Measurements from ENCODE around the gene DDX20.
"Not testable (repeated sequence)": the region's sequence is repeated elsewhere in the genome, so short reads cannot be mapped to it uniquely, and the experiment has no call there.

DDX20 gene

DNA sequence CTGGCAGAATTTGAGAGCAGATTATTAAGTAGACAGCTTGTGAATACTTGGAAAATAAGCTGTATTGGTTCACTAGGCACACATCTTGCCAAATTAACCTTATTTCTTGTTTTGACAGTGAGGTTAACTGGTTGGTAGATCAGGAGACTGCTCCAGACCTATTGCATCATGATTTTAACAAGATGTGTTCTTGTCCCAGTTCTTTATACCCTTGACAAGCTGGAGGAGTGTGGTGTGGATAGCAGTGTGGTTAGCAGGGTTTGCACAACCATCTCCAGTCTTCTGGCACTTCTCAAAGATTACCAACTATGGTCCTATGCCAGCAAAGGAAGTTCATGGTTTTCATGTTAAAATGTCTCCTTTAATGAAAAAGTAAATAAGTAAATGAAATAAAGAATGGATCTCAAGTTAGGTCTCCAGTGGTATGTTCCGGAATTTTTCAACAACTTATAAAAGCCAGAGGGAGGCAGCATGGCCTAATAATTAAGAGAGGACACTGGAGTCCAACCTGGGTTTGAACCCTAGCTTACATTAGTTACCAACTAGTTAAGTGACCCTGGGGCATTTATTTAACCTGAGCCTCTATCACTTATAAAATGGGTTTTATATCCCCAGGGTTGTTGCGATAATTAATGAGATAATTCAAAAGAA is 34.1 kb downstream of the DDX20 start:
- DNase-seq (ENCODE audit: low read depth in 2 of 2) = no peak

DNA sequence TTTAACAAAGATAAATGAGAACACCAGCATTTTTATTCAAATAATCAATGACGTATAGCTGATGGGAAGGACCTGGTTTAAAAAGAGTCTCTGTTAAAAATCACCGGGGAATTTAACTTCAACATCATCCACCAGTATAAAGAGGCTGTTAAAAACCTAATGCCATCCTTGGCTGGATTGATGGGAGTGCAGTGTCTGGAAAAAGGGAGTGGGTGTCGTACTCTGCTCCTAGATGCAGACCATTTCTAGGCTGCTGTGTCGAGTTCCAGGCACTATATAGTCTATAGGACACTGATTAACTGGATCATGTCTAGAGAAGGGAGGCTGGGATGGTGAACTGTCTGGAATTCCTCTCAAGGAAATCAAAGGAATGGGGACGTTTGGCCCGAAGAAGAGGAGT is 36.1 kb downstream of the DDX20 start:
- no peak for DNase-seq (ENCODE audit: low read depth in 2 of 2)

DNA sequence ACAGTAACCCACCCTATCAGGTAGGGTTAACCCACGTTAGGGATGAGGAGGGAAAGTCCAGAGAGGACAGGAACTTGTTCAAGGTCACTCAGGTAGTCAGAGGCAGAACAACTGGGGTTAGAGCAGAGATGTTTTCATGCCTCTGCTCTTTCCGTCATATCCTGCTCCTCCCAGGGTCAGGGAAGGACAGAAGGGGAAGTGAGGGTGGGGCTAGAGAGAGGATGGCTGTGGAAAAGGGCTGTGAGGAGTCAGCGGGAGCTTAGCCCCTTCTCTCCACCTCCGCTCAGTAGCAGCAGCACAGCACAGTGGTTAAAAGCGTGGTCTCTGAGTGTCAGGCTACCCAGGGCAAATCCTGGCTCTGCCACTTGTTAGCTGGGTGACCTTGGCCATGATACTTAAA is 36.5 kb downstream of the DDX20 start:
- no peak for DNase-seq (ENCODE audit: low read depth in 2 of 2)

DNA sequence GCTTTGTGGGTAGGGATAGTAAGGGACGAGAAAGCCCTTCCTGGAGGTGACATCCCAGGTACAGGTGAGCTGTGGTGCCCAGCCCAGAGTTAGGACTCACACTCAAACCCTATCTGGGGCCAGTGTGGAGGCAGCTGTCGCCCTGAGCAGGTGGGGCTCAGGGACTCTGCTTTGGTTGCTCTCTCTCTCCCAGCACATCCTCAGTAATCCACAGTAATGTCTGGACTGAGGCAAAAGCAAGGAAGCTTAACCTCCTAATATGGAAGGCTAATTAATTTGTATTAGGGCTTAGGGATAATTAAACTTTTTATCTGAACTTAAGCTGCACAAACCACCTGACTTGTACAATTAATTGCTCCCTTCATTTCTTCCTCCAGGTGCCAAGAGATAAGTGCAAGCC is 38.2 kb downstream of the DDX20 start:
- no peak for DNase-seq (ENCODE audit: low read depth in 2 of 2)

DNA sequence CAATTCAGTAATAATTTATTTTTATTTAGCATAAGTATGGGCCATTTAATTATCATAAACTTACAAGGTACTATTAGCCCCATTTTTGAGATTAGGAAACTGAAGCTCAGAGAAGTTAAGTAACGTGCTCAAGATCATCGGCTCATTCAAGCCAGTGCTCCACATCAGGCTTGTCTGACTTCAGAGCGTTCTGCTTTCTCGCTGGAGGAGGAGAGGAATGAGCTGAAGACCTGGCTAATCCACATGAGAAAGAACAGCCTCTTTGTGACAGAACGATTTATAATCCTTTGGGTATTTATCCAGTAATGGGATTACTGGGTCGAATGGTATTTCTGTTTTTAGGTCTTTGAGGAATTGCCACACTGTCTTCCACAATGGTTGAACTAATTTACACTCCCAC is 39.7 kb downstream of the DDX20 start:
- no peak for DNase-seq (ENCODE audit: low read depth in 2 of 2)

DNA sequence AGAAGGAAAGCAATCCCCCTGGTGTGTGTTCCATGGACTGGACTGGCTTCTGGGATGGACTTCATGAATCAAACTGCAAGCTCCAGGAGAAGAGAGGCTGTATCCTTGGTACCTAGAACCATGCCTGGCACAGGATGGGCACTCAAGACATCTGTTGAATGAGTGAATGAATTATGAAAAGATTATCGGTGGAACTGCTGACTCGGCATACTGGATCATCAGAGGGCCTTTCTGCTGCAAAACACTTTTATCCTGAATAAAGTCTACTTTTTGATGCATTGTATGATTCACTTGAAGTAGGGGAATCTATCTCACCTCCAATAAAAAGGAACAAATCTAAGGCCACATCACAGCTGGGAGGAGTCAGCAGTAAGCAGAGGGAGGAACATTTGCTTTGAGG is 42.9 kb downstream of the DDX20 start:
- no peak for DNase-seq (ENCODE audit: low read depth in 2 of 2)

DNA sequence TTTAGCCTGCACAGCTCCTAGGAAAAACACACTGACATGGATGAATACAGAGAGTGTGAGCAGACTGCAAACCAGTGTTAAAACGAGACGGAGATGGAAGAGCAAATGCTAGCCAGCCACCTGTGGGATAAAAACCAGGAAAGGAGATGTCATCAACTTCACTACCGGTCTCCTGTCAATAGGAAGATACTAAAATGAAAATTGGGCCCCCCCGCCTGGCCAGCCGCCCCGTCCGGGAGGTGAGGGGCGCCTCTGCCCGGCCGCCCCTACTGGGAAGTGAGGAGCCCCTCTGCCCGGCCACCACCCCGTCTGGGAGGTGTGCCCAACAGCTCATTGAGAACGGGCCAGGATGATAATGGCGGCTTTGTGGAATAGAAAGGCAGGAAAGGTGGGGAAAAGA is 44.0 kb downstream of the DDX20 start:
- DNase-seq (ENCODE audit: low read depth in 2 of 2) = not testable (repeated sequence)

DNA sequence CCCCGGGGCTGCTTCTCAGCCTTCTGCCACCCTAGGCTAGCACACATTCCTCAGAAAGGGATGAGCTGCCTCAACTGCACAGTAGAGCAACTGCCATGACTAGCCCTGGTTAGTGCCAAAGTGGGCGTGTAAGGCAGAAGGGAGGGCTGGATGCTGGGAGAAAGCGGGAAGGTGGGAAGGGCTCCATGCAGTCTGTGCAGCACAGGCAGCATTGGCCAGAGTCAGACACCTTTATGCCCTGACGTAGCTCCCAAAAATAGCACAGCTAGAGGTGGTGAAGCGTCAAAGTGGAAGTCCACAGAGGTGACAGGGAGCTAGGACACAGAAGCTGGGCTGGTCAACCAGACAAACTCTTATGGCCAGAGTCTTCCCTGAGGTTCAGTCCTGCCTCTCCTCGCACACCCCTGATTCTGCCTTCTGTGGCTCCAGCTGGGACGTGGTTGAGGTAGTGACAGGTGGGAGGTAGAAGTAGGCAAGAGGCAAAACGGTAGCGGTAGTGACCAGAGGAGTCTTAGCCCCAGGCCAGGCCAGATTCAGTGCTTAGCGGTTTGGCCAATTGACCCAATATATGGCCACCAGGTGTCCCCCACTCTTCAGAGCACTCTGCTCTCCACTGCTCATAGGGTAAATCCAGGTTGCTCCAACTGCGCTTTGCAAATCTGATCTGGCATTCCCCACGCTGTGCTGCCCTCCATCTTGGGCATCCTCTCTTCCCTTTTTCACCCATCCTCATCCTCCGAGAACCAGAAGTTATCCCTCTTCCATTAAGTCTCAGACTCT is 45.6 kb downstream of the DDX20 start:
- DNase-seq (ENCODE audit: low read depth in 2 of 2) = no peak

DNA sequence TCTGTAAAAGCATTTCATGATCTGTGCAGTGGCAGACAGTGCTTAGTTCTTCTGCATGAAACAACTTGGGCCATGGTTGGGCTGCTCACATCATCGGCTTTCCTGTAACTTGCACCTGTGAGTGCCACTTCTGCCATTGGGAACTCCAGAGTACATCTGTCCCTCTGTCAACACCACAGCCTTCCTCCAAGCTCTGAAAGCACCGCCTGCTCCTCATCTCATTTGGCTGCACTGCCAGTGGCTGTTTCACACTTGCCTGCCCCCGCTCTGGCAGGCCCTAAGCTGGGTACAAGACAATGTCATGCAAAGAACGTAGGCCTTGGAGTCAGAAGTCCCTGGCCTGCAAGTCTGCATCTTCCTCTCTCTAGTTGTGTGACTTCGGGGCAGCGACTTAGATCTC is 46.4 kb downstream of the DDX20 start:
- no peak for DNase-seq (ENCODE audit: low read depth in 2 of 2)

DNA sequence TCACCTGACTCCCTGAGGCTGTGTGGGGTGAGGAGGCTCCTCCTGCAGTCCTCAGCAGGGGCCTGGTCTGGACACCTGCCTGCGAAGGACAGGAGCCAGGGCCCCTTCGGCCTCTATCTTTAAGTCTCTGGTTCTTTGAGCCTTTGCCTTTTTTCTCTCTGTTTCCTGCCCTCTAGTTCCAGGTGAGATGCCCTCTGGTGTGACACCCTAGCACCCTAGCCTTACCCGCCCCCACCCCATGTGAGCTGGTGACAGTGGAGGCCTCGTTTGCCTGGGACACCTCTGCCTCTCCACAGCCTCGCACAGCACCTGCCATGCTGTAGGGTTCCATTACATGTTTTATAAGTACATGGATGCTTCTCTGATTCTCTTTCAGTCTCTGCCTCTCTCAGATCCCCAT is 47.3 kb downstream of the DDX20 start:
- no peak for DNase-seq (ENCODE audit: low read depth in 2 of 2)

DNA sequence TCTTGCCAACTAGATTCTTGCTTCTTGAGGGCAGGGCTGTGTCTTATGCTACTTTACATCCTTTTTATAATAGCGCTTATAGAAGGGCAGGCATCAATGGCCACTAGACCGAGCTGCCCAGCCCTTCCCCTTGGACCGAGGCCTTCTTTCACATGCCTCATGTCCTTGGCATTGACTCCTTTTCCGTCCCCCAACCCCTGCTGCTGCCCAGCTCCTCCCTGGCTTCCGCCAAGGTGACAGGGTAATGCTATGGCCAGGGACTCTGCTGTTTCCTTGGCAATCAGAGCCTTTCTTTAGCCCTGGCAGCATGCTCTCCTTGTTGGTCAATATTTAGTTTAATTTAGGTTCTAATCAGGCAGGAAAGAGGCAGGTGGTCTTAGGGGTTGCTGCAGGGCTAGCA is 48.2 kb downstream of the DDX20 start:
- DNase-seq (ENCODE audit: low read depth in 2 of 2) = no peak

DNA sequence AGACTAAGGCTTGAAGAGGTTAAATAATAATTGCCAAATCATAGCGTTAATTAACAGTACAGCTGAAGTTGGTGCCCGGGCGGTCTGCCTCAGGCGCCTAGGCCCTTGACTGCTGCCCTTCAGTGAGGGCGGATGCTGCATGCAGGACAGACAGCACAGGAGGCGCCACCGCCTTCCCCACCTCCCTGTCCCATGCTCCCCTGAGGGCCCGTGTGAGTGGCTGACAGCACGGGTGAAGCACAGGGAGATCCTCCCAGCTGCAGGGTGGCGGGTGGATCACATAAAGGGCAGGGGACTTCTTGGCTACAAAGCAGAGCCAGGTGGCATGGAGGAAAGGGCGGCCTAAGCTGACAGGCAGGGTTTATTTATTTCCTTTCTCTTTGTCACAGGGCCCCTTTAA is 49.1 kb downstream of the DDX20 start:
- no peak for DNase-seq (ENCODE audit: low read depth in 2 of 2)

DNA sequence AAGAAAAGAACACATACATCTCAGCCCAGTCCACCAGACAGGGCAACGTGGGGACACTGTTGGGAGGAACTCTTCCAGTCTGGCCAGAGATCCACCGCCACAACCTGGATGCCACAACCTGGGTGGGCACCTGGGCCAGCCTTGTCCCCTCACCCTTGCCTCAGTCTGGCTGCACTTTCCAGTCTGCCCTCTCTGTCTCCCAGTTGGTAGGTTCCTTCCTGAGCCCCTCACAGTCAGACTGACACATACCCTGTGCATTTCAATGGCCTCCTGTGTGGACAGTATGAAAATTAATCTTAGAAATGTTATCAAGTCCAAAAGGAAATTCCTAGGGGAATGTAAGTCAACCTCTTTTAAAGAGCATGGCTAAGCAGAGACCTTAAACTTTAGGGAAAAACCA is 49.5 kb downstream of the DDX20 start:
- no peak for DNase-seq (ENCODE audit: low read depth in 2 of 2)

DNA sequence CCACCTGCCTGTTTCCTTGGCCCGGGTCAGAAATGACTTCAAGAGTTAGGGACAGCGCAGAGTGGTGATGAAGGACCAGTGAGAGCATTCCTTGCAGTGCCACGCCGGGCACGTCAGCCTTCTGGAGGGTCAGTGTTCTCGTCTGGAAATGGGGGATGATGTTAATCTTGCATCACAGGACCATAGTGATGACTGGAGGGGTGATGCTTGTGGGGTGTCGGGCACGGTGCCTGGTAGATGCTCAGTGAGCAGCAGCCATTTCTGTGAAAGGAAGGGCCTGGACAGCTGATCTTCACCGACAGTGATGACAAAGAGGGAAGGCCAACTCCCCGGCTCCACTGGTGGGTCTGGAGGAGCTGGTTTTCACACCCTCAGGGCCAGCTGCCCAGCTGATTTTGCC is 56.2 kb downstream of the DDX20 start:
- DNase-seq (ENCODE audit: low read depth in 2 of 2) = no peak

DNA sequence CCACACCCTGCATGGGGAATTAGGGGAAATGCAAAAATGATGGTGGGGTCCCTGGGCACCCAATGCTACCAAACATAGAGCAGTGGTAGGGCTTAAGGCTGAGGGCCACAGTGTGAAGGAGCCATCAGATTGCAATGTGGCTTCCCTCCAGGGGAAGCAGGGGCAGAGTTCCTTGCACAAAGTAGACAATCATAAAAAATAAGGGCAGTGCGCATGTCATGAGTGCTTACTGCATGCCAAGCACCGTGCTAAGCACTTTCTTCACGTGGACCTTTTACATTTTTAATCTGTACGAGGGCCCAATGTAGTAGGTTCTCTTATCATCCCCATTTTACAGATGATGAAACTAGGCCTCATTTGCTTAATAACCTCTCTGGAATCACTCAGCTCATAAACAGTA is 56.6 kb downstream of the DDX20 start:
- DNase-seq (ENCODE audit: low read depth in 2 of 2) = no peak

DNA sequence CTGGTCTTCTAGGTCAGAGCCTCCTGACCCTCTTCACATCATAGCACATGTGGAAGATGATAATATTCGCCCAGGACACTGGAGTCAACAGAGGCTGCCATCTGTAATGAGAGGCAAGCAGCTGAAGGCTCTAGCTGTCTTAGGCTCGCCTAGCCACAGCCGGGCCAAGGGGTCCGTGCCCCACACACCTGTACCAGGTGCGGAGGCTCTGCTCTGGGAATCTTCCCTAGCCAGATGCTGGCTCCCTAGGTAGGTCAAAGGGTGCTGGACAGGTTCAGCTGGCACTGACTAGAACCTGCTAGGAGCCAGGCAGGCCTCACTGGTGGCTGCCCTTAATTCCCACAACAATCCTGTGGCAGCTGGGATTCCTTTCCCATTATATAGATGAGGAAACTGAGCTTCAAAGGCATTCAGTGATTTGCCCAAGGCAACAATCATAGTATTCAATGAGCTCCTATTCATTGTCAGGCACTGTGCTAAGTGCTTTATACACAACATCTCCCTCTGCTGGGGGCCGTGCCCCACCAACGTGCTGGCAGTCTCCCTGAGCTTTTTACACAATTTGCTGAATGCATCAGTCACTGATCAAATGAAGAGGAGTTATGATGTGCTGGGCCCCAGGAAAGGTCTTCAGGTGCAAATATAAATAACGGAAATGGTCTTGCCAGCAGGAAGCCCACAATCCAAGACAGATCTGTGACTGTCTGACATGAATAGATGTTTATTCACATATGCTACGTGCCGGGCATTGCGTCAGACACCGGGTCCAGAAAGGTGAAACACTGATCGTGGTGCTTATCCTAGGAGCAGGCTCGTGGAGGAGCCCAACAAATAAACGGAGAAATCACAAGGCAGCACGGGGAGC is 58.0 kb downstream of the DDX20 start:
- DNase-seq (ENCODE audit: low read depth in 2 of 2) = no peak

DNA sequence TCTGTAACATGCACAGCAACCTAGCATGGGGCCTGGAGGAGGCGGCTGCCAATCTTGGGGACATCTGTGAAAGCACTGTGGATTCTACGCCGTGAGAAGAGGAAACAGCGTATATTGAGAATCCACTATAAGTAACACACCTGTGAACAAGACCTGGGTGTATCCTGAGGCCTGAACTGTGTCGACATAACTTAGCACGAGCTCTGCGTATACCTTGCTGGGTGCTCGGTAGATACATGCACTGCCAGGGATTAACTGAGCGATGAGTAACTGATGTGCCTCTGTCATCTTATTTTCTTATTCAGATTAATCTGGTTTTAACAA is 58.6 kb downstream of the DDX20 start:
- no peak for DNase-seq (ENCODE audit: low read depth in 2 of 2)

DNA sequence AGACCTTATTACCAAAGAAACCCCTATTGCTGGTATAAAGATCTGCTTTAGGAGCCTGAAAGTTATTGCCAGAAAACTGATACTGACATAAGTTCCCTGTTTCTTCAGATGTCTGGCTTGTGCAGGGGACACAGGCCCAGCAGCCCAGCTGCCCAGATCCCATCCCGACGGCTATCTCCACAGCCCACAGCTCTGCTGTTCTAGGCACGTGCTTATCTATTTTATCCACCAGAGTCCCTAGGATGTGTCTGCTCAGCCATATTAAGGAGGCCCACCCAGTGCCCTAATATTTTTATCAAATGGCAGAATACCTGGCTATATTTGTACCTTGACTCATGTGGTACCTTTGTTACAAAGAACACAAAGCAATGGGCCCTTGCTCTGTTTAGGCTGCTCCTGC is 58.9 kb downstream of the DDX20 start:
- no peak for DNase-seq (ENCODE audit: low read depth in 2 of 2)

Data from stimulated activated CD8-positive, alpha-beta memory T cell treated with anti-CD3 and anti-CD28 coated beads, Interleukin-2, amount 100 ng/mL, for 48 hours (primary cell).